HG03342 (cell line): ENCODE results near the gene PPP1R12B.

Source experiments
- ATAC-seq: cut with Tn5 transposase; IDR thresholded peaks from one replicate; pipeline ENCODE4 v1.9.1; 2021; ENCODE audit warnings: mild to moderate bottlenecking, moderate library complexity; ENCODE audit not compliant: unreplicated experiment

PPP1R12B gene

GRCh38 chr1:202348509-202349205, at the start of gene PPP1R12B:
PPP1R12B (plus strand) TSS chr1:202348699; CDS start chr1:202348852, 153 bp downstream.
- ATAC-seq, result peak; percentile 91

DNA sequence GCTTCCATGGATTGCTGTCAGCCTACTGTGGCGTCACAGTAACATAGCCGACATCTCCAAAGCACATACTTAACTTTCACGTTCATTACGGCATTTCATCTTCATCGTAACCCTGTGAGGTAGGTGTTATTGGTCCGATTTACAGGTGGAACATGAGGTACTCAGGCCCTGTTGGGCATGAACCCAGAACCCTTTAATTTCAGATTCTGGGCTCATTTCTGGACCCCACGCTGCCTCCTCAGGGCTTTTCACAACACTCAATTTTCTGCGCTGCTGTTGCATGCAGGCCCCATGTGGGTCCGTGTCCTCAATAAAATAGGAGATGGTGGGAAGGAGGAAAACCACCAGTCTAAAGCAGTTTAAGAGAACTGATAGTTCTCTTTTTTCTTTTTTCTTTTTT, 46.3 kb upstream of the PPP1R12B start:
- no peak for ATAC-seq

- ATAC-seq, result no peak
Observed at GRCh38 chr1:202304375-202304774, 44.1 kb upstream of the PPP1R12B start.

GRCh38 chr1:202305168-202305567, 43.3 kb upstream of the PPP1R12B start:
- ATAC-seq, result no peak

GRCh38 chr1:202306535-202307345, 41.8 kb upstream of the PPP1R12B start:
- no peak for ATAC-seq

DNA sequence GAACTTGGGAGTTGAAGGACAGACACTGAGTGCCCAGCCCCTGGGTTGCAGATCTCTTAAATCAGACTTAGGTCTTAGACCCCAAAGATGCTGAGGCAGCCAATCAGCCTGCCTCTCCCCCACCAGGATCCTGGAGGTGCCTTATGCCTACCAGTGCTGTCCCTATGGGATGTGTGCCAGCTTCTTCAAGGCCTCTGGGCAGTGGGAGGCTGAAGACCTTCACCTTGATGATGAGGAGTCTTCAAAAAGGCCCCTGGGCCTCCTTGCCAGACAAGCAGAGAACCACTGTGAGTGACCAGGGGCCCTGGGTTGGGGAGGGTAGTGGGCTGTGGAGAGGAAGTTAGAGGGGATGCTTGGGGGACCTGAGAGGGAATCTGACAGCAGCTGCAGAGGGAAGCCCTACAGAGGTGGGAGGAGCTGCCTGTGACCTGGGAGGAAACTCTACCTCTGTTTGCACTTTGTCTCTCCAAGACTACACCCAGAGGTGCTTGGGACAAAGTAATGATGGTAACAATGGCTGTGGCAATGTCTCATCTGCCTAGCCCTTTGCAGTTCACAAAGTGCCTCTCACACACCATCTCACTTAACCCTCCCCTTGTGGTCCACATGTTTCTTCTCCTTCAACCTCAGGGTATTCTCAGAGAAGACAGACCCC, 38.3 kb upstream of the PPP1R12B start:
- no peak for ATAC-seq

- no peak for ATAC-seq
Observed at GRCh38 chr1:202310746-202311145, 37.8 kb upstream of the PPP1R12B start.

GRCh38 chr1:202311875-202312635, 36.4 kb upstream of the PPP1R12B start:
- no peak for ATAC-seq

GRCh38 chr1:202315576-202316168, 32.8 kb upstream of the PPP1R12B start:
- peak; percentile 57 for ATAC-seq

DNA sequence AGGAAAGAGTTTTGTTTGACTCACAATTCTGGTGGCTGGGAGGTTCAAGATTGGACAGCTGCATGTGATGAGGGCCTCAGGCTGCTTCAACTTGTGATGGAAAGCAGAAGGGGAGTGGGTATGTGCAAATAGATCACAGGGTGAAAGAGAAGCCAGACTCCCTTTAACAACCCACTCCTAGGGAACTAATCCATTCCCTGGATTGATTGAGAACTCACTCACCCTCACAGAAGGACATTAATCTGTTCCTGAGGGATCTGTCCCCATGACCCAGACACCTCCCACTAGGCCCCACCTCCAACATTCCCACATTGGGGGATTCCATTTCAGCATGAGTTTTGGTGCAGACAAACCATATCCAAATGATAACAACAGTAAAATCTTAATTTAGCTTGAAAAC, 32.3 kb upstream of the PPP1R12B start:
- ATAC-seq, result no peak

- ATAC-seq, result no peak
Observed at GRCh38 chr1:202317941-202318925, 30.3 kb upstream of the PPP1R12B start.

DNA sequence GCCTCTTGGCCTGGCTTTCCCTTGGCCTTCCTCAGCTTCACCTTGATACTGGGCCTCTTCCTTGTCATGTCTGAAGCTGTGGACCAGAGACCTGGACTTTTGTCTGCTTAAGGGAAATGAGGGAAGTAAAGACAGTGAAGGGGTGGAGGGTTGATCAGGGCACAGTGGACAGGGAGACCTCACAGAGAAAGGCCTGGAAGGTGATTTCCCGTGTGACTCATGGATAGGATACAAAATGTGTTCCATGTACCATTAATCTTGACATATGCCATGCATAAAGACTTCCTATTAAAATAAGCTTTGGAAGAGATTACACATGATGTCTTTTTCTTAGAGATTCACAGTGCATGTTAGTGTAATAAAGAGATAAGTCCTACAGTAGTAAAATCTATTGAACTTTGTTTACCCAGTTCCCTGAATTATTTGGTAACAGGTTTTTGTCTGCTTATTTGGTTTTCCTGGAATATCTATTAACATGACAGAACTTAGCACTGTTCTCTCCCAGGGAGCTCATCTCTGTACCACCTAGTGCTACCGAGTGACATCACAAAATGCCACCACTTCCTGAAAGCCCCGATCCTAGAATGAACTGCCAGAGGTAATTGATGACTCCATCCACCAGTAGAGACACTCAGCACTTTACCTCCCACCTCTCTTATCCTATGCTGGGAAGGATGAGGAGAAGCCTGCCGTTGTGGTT, 29.0 kb upstream of the PPP1R12B start:
- no peak for ATAC-seq

DNA sequence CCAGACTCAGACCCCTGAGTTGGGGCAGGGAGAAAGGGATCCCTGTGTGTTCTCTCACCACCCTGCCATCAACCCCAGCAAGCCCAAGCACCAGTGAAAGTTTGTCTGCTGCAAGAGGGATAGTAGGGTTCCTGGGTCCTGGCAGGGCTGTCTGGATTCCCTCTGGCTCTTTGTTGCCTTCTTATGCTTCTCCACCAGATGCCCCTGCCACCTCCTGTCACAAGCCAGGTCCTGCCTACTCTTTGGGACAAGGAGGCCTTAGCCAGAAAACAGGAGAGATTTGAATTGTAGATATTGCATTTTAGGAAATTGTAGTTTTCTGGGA, 28.5 kb upstream of the PPP1R12B start:
- no peak for ATAC-seq

DNA sequence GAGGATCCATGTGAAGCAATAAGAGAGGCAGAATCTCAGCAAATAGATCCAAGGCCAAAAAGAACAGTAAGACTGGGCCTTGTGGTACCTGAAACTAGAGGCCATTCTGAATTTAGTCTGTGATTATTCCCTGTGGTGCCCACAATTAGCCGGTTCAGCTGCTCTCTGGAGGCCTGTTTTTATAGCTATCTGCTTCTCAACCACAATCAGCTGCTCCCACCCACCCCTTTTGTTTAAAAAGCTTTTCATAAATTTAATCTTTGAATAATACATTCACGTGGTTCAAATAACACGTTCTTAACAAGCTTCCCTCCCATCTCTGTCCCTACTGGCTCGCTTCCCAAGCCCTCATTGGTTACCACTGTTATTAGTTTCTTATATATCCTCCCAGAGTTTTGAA, 24.8 kb upstream of the PPP1R12B start:
- ATAC-seq, result no peak

- no peak for ATAC-seq
Observed at GRCh38 chr1:202324646-202325045, 23.9 kb upstream of the PPP1R12B start.

GRCh38 chr1:202329891-202330290, 18.6 kb upstream of the PPP1R12B start:
- ATAC-seq, result no peak

- no peak for ATAC-seq
Observed at GRCh38 chr1:202333861-202334260, 14.6 kb upstream of the PPP1R12B start.

DNA sequence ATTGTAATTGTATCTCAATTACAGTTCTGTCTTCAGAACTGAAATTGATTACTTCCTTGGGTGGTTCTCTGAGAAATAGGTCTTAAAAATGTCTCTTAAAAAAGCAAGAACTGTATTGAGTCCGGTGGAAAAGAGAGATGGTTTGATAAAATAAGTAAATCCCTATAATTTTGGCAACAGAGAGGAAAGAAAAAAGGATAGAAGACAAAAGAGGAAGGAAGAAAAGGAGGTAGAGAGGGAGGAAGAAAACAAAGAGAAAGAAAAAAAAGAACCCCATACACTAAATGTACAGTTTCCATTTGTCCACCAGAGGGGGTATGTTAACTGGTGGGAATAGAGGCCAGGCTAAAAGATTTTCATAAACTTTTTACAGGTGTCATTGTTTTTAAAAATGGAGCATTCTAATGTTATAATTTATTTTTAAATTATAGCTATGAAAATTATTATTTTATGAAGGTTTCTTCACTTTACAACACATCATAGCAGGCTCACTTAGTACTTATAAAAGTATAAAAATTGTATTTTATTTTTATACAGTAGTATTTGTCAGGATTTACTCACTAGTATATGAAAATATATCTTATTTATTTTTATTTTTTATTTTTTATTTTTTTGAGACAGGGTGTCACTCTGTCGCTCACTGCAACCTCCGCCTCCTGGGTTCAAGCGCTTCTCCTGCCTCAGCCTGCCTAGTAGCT, 4.7 kb upstream of the PPP1R12B start:
- no peak for ATAC-seq
